HEK293 (cell line): ENCODE data around the gene ARL13B.
A peak's percentile ranks its signal among the peaks of the same experiment; 100 is the strongest.

Experiments used
- CTCF ChIA-PET: fragments of 350-600 bp; formaldehyde crosslinking; extraction: SDS; loops from one replicate; lab custom pipeline; 2021; ENCODE audit warnings: antibody characterized with exemption; lab: Yijun Ruan, JAX
- POLR2A ChIA-PET: fragments of 300-600 bp; formaldehyde crosslinking; extraction: SDS; loops from one replicate; lab custom pipeline; 2020; ENCODE audit warnings: antibody characterized with exemption, inconsistent platforms; lab: Yijun Ruan, JAX
- H3K27ac ChIP-seq: fragments of 200-500 bp; sonication (Bioruptor generic); 2 replicates; pipeline ENCODE4 v1.5.1; 2014; ENCODE audit warnings: low read depth, low read length, control low read depth, inconsistent platforms; ENCODE audit errors: extremely low read depth
- H3K36me3 ChIP-seq, 2 experiments: fragments of 200-500 bp in 1 of 2; sonication (Bioruptor generic) in 1 of 2; 1 replicate in 1 of 2; 2 replicates in 1 of 2; pipeline ENCODE4 v1.5.1; 2014 to 2017; ENCODE audit warnings: inconsistent platforms in 2 of 2, low read length in 2 of 2; ENCODE audit not compliant: control insufficient read depth in 2 of 2, insufficient read depth in 1 of 2
- H3K4me1 ChIP-seq: fragments of 200-500 bp; sonication (Bioruptor generic); 2 replicates; pipeline ENCODE4 v1.5.1; 2014; ENCODE audit warnings: mild to moderate bottlenecking, low read length, inconsistent platforms; ENCODE audit not compliant: control insufficient read depth, insufficient read depth
- H3K4me3 ChIP-seq: 2 replicates; pipeline ENCODE4 v1.5.1; 2011; ENCODE audit warnings: low read depth, mild to moderate bottlenecking, control low read depth, low read length, moderate library complexity
- H3K9me3 ChIP-seq: fragments of 200-500 bp; sonication (Bioruptor generic); 2 replicates; pipeline ENCODE4 v1.5.1; 2014; ENCODE audit warnings: low read depth, low read length, inconsistent platforms; ENCODE audit not compliant: control insufficient read depth, insufficient read depth
- AEBP2 ChIP-seq: fragments of 450-650 bp; formaldehyde crosslinking; IDR thresholded peaks from 2 replicates; pipeline ENCODE4 v1.5.1; 2016; ENCODE audit warnings: missing biosample characterization, missing genetic modification characterization, borderline replicate concordance
- HOXC10 ChIP-seq: sonication (generic); formaldehyde crosslinking; IDR thresholded peaks from 2 replicates; pipeline ENCODE4 v1.8.1; 2023; ENCODE audit warnings: mild to moderate bottlenecking, missing genetic modification reagents
- IKZF3 ChIP-seq: fragments of 450-650 bp; IDR thresholded peaks from 2 replicates; pipeline ENCODE4 v1.5.0; 2018; ENCODE audit warnings: missing biosample characterization, mild to moderate bottlenecking, missing genetic modification characterization, moderate library complexity
- KLF16 ChIP-seq: fragments of 450-650 bp; formaldehyde crosslinking; IDR thresholded peaks from 2 replicates; pipeline ENCODE4 v1.5.1; 2017; ENCODE audit warnings: missing biosample characterization, missing genetic modification characterization
- SALL2 ChIP-seq: fragments of 450-650 bp; formaldehyde crosslinking; IDR thresholded peaks from 2 replicates; pipeline ENCODE4 v1.5.0; 2017; ENCODE audit warnings: missing biosample characterization, mild to moderate bottlenecking, missing genetic modification characterization, borderline replicate concordance
- SCRT2 ChIP-seq: fragments of 450-650 bp; formaldehyde crosslinking; IDR thresholded peaks from 2 replicates; pipeline ENCODE4 v1.5.1; 2016; ENCODE audit warnings: missing biosample characterization, missing genetic modification characterization
- YY1 ChIP-seq: fragments of 450-650 bp; formaldehyde crosslinking; IDR thresholded peaks from 2 replicates; pipeline ENCODE4 v1.5.1; 2018; ENCODE audit warnings: missing biosample characterization, missing genetic modification characterization
- ZNF133 ChIP-seq: fragments of 450-650 bp; formaldehyde crosslinking; IDR thresholded peaks from 2 replicates; pipeline ENCODE4 v1.5.1; 2016; ENCODE audit warnings: missing biosample characterization, missing genetic modification characterization
- ZNF202 ChIP-seq: fragments of 450-650 bp; formaldehyde crosslinking; IDR thresholded peaks from 2 replicates; pipeline ENCODE4 v1.5.1; 2016; ENCODE audit warnings: missing biosample characterization, missing genetic modification characterization, borderline replicate concordance
- ZNF23 ChIP-seq: fragments of 450-650 bp; formaldehyde crosslinking; IDR thresholded peaks from 2 replicates; pipeline ENCODE4 v1.5.1; 2016; ENCODE audit warnings: missing biosample characterization, missing genetic modification characterization, borderline replicate concordance
- ZNF280C ChIP-seq: fragments of 450-650 bp; formaldehyde crosslinking; IDR thresholded peaks from 2 replicates; pipeline ENCODE4 v1.5.1; 2016; ENCODE audit warnings: missing biosample characterization, missing genetic modification characterization
- ZNF501 ChIP-seq: fragments of 450-650 bp; formaldehyde crosslinking; IDR thresholded peaks from 2 replicates; pipeline ENCODE4 v1.5.1; 2016; ENCODE audit warnings: missing biosample characterization, missing genetic modification characterization
- ZNF561 ChIP-seq: fragments of 450-650 bp; IDR thresholded peaks from 2 replicates; pipeline ENCODE4 v1.5.1; 2018; ENCODE audit warnings: missing biosample characterization, missing genetic modification characterization, borderline replicate concordance
- ZNF654 ChIP-seq: fragments of 450-650 bp; formaldehyde crosslinking; IDR thresholded peaks from 2 replicates; pipeline ENCODE4 v1.5.1; 2016; ENCODE audit warnings: low read depth, missing biosample characterization, missing genetic modification characterization
- ZNF707 ChIP-seq: fragments of 450-650 bp; formaldehyde crosslinking; IDR thresholded peaks from 2 replicates; pipeline ENCODE4 v1.5.1; 2016; ENCODE audit warnings: missing biosample characterization, missing genetic modification characterization
- ZXDB ChIP-seq: fragments of 450-650 bp; formaldehyde crosslinking; IDR thresholded peaks from 2 replicates; pipeline ENCODE4 v1.5.1; 2016; ENCODE audit warnings: missing biosample characterization, missing genetic modification characterization
- TF ChIP-seq, protein P1 (sequence below): fragments of 450-650 bp; formaldehyde crosslinking; IDR thresholded peaks from 2 replicates; pipeline ENCODE4 v1.5.1; 2016; ENCODE audit warnings: missing biosample characterization, missing genetic modification characterization
- TF ChIP-seq, protein P2 (sequence below): fragments of 450-650 bp; formaldehyde crosslinking; IDR thresholded peaks from 2 replicates; pipeline ENCODE4 v1.5.1; 2017; ENCODE audit warnings: missing biosample characterization, missing genetic modification characterization

The ARL13B gene

GRCh38 chr3:94065122-94065521 is 85.2 kb downstream of the ARL13B start:
- H3K36me3 ChIP-seq: peaks cover 0 to 25% of the 10 kb centered on the region in 2 experiments; a peak in 1 of 3 replicates
- no peaks in the 10 kb centered on the region for H3K9me3 ChIP-seq
- H3K27ac ChIP-seq: no peak overlapping the region
- TF ChIP-seq IKZF3 (no peak), ZNF561 (tag by site-specific recombination) (no peak), ZXDB (no peak), AEBP2 (tag by site-specific recombination) (no peak), SALL2 (tag by site-specific recombination) (no peak), ZNF707 (no peak), HOXC10 (CRISPR knock-in tag) (no peak), SCRT2 (tag by site-specific recombination) (no peak), ZNF654 (tag by site-specific recombination) (no peak), ZNF133 (tag by site-specific recombination) (no peak), KLF16 (tag by site-specific recombination) (no peak), ZNF202 (tag by site-specific recombination) (no peak), ZNF23 (tag by site-specific recombination) (no peak), ZNF501 (no peak), ZNF280C (no peak)
- TF ChIP-seq, protein P1, sequence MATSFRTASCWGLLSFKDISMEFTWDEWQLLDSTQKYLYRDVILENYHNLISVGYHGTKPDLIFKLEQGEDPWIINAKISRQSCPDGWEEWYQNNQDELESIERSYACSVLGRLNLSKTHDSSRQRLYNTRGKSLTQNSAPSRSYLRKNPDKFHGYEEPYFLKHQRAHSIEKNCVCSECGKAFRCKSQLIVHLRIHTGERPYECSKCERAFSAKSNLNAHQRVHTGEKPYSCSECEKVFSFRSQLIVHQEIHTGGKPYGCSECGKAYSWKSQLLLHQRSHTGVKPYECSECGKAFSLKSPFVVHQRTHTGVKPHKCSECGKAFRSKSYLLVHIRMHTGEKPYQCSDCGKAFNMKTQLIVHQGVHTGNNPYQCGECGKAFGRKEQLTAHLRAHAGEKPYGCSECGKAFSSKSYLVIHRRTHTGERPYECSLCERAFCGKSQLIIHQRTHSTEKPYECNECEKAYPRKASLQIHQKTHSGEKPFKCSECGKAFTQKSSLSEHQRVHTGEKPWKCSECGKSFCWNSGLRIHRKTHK (tag by site-specific recombination): no peak
- H3K4me1 ChIP-seq: no peaks in the 10 kb centered on the region
- POLR2A ChIA-PET: no interaction called here
- CTCF ChIA-PET: interaction anchor here (0.5 to 0.7 kb wide), 2 partner anchors 24 to 62 kb away, joined by 3 read pairs; no protein-coding TSS in a partner anchor
- no peak overlapping the region for H3K4me3 ChIP-seq

DNA sequence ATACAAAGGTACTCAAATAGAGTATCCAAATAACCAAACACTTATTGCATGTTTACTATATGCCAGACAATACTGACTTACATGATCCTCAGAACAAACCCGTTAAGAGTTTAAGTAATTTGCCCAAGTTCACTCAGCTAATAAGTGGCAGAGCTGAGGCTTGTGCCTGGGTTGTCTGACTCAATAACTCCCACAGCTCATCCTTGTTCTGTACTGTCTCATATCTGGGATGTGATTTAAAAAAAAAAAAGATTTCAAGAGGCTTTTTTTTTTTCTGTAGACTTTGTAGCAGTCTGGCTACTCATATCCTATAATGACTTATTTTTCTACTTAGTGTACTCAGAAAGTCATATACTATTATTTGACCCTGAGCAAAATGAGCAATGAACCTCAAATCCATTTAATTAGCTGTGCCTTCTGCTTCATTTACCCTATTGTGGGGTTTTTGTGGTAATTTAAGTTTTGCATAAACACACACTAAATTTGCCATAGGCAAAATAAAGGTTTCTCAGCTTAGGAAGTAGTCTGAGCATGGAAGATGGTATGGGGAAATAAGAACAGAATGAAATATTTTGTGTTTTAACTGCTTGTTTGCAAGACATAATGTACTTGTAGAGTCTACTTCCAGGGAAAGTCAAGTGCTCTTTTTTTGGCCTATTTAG is 86.0 kb downstream of the ARL13B start:
- no peaks in the 10 kb centered on the region for H3K9me3 ChIP-seq
- ChIA-PET CTCF (interaction anchor here (0.7 to 1.3 kb wide), 2 partner anchors 23 to 95 kb away, joined by 3 to 5 read pairs; no protein-coding TSS in a partner anchor), POLR2A (no interaction called here)
- H3K27ac ChIP-seq: no peak overlapping the region
- H3K36me3 ChIP-seq: peaks cover 0 to 23% of the 10 kb centered on the region in 2 experiments; a peak in 1 of 3 replicates
- H3K4me1 ChIP-seq: no peaks in the 10 kb centered on the region
- TF ChIP-seq YY1 (tag by site-specific recombination): no peak
- TF ChIP-seq, protein P2, sequence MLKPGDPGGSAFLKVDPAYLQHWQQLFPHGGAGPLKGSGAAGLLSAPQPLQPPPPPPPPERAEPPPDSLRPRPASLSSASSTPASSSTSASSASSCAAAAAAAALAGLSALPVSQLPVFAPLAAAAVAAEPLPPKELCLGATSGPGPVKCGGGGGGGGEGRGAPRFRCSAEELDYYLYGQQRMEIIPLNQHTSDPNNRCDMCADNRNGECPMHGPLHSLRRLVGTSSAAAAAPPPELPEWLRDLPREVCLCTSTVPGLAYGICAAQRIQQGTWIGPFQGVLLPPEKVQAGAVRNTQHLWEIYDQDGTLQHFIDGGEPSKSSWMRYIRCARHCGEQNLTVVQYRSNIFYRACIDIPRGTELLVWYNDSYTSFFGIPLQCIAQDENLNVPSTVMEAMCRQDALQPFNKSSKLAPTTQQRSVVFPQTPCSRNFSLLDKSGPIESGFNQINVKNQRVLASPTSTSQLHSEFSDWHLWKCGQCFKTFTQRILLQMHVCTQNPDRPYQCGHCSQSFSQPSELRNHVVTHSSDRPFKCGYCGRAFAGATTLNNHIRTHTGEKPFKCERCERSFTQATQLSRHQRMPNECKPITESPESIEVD (tag by site-specific recombination): peak; percentile 31; the same call in 1 of the 2 replicates
- no peak overlapping the region for H3K4me3 ChIP-seq
